Central memory CD8-positive, alpha-beta T cell (primary cell): Measurements from ENCODE around the gene ERV3-1.
"Not testable (repeated sequence)": the region's sequence is repeated elsewhere in the genome, so short reads cannot be mapped to it uniquely, and the experiment has no call there.

Experiments
- ATAC-seq: fragments of 150-1000 bp; cut with Tn5 transposase; replicated peaks from 2 replicates; pipeline ENCODE4 v1.10.0; 2022; ENCODE audit warnings: mild to moderate bottlenecking, moderate FRiP score, moderate number of reproducible peaks; ENCODE audit not compliant: poor library complexity, severe bottlenecking; ENCODE audit errors: extremely low read depth
- DNase-seq, 2 donors: peaks; one replicate each; pipeline ENCODE4 v3.0.0; 2021; ENCODE audit warnings: low spot score in 2 of 2
- H3K27ac Mint-ChIP-seq: one replicate; pipeline ENCODE4 v1.8.0; 2022; ENCODE audit warnings: low read depth, mild to moderate bottlenecking, moderate library complexity, mixed read lengths
- H3K27me3 Mint-ChIP-seq: one replicate; pipeline ENCODE4 v1.8.0; 2022; ENCODE audit warnings: mixed read lengths
- H3K36me3 Mint-ChIP-seq: one replicate; pipeline ENCODE4 v1.8.0; 2022; ENCODE audit warnings: mild to moderate bottlenecking, moderate library complexity, mixed read lengths; ENCODE audit not compliant: insufficient read depth
- H3K4me1 Mint-ChIP-seq: one replicate; pipeline ENCODE4 v1.8.0; 2022; ENCODE audit warnings: mixed read lengths
- H3K4me3 Mint-ChIP-seq: one replicate; pipeline ENCODE4 v1.8.0; 2022; ENCODE audit warnings: mild to moderate bottlenecking, moderate library complexity, mixed read lengths
- H3K9me3 Mint-ChIP-seq: one replicate; pipeline ENCODE4 v1.8.0; 2022; ENCODE audit warnings: mixed read lengths

Gene ERV3-1

GRCh38 chr7:65033391-65033790 is 26.9 kb upstream of the ERV3-1 start:
- not testable (repeated sequence) for H3K4me3 Mint-ChIP-seq, H3K36me3 Mint-ChIP-seq, H3K9me3 Mint-ChIP-seq, H3K4me1 Mint-ChIP-seq, ATAC-seq, DNase-seq, H3K27me3 Mint-ChIP-seq, H3K27ac Mint-ChIP-seq

- not testable (repeated sequence) for H3K4me3 Mint-ChIP-seq, ATAC-seq, H3K27me3 Mint-ChIP-seq, DNase-seq, H3K4me1 Mint-ChIP-seq, H3K27ac Mint-ChIP-seq, H3K36me3 Mint-ChIP-seq, H3K9me3 Mint-ChIP-seq
Measured at GRCh38 chr7:65025023-65025422, 18.5 kb upstream of the ERV3-1 start.

DNA sequence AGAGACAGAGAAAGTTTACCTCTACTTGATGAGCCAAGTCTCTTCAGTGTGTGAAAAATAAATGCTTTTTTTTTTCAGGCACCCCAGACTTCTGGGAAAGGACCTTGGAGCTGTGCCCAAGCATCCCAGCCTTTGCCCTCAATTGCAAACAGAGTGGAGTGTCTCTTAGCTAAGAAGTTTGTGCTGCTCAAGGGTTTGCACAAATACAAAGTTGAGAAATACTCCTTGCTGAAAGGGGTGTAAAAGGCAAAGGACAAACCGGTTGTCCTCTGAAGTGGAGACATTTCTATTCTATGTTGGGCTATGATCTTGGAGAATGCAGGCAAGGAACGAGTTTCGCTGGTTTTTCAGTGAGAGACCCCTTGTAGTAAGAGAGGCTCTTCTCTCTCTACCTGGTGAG is 14.5 kb upstream of the ERV3-1 start:
- not testable (repeated sequence) for H3K4me1 Mint-ChIP-seq, DNase-seq, H3K27me3 Mint-ChIP-seq, H3K36me3 Mint-ChIP-seq, H3K4me3 Mint-ChIP-seq, H3K27ac Mint-ChIP-seq, H3K9me3 Mint-ChIP-seq, ATAC-seq

DNA sequence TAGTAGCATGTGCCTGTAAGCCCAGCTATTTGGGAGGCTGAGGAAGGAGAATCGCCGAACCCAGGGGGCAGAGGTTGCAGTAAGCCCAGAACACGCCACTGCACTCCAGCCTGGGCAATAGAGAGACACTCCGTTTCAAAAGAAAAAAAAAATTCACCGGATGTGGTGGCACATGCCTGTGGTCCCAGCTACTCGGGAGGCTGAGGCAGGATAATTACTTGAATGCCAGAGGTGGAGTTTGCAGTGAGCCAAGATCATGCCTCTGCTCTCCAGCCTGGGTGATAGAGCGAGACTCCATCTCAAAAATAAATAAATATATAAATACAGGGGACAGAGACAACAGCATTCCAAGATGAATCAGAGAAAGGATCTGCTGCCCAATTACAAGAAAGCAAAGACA is 3.4 kb upstream of the ERV3-1 start:
- H3K27ac Mint-ChIP-seq, H3K27me3 Mint-ChIP-seq, H3K4me3 Mint-ChIP-seq, ATAC-seq, H3K36me3 Mint-ChIP-seq, H3K9me3 Mint-ChIP-seq, DNase-seq: not testable (repeated sequence)
- peaks cover 21% of the 10 kb centered on the region for H3K4me1 Mint-ChIP-seq

DNA sequence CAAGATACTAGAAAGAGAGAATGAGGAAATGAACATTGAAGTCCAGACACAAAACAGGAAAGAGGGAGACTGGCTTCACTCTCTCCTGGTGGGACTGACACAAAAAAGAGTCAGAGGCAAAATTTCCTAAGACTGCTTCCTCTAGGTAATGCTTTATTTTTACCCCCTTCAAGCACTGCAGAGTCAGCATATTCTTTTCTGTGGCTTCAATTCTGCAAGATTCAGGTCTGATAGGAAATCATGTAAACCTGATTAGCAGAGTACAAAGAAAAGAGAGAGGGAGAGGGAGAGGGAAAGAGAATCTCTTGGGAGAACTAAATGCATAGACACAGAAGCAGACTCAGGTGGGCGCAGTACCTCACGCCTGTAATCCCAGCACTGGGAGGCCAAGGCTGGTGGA is 2.9 kb upstream of the ERV3-1 start:
- DNase-seq, H3K9me3 Mint-ChIP-seq, H3K36me3 Mint-ChIP-seq, H3K4me3 Mint-ChIP-seq, ATAC-seq, H3K27ac Mint-ChIP-seq, H3K27me3 Mint-ChIP-seq: not testable (repeated sequence)
- H3K4me1 Mint-ChIP-seq: peaks cover 26% of the 10 kb centered on the region

DNA sequence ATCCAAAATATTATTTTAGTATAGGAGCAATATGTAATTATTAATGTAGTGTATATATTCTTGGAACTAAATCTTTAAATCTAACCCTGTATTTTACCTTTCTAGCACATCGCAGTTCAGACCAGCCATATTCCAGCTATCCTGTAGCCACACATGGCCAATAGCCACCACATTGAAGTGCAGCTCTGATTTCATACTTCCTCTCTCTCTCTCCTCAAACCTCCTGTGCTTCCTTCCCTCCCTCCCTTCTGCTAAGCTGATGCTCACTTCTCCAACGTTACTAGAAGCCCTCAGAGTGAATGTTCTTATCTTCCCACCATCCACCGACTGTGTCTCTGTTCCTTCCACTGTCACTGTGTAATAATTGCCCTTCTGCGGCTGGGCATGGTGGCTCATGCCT is 549 bp upstream of the ERV3-1 start:
- peaks cover 42% of the 10 kb centered on the region for H3K4me1 Mint-ChIP-seq
- peak overlapping the region; percentile 94 for H3K4me3 Mint-ChIP-seq
- peak overlapping the region; percentile 97 for H3K27ac Mint-ChIP-seq
- H3K27me3 Mint-ChIP-seq, H3K9me3 Mint-ChIP-seq, DNase-seq, H3K36me3 Mint-ChIP-seq: not testable (repeated sequence)
- ATAC-seq: peak; percentile 16

DNA sequence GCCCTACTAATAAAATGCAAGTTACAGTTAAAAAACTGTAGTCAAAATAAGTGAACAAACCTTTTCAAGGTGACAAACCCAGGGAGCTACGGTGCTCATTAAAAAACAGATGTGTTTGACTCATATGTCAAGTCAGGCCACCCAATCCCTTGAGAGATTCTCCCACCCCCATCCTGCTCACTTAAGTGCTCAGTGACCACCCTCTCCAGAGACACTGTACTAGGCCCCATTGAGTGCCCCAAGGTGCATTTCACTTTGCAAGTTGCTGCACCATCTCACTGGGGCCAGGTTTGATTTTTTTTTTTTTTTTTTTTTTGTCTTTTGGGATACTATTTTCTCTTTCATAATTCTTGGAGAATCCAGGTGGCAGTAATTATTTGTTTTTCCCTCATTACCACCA is 1.9 kb downstream of the ERV3-1 start:
- H3K9me3 Mint-ChIP-seq: no peaks in the 10 kb centered on the region
- peaks cover 12% of the 10 kb centered on the region for H3K36me3 Mint-ChIP-seq
- ATAC-seq (no peak), DNase-seq (no peak)
- H3K27me3 Mint-ChIP-seq: no peaks in the 10 kb centered on the region
- H3K4me1 Mint-ChIP-seq: peaks cover 59% of the 10 kb centered on the region
- no peak overlapping the region for H3K27ac Mint-ChIP-seq
- H3K4me3 Mint-ChIP-seq: peak overlapping the region; percentile 94

DNA sequence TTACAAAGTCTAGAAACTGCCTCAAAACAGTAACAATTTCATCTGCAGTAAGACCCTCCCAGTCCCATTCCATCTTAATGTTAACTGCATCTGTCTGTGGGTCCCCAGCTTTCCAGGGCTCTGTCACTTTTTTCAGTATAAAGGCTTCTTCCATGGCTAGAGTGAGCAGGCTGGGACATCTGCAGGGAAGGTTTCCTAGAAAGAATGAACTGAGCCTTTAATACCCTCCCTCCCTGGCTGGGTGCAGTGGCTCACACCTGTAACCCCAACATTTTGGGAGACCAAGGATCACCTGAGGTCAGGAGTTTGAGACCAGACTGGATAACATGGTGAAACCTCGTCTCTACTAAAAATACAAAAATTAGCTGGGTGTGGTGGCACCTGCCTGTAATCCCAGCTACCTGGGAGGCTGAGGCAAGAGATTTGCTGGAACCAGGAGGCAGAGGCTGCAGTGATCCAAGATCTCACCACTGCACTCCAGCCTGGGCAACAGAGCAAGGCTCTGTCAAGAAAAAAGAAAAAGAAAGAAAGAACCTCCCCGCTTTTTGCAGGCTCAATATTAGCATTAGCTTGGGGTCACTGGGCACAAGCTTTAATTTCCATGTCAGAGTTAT is 3.4 kb downstream of the ERV3-1 start:
- Mint-ChIP-seq H3K4me1 (peaks cover 63% of the 10 kb centered on the region), H3K27me3 (no peaks in the 10 kb centered on the region), H3K27ac (peak overlapping the region; percentile 6), H3K9me3 (no peaks in the 10 kb centered on the region), H3K36me3 (peaks cover 15% of the 10 kb centered on the region), H3K4me3 (no peak overlapping the region)
- no peak for DNase-seq
- ATAC-seq: no peak

- no peaks in the 10 kb centered on the region for H3K27me3 Mint-ChIP-seq
- no peak overlapping the region for H3K4me3 Mint-ChIP-seq
- H3K4me1 Mint-ChIP-seq: peaks cover 52% of the 10 kb centered on the region
- H3K27ac Mint-ChIP-seq: no peak overlapping the region
- no peak for DNase-seq
- H3K9me3 Mint-ChIP-seq: peaks cover 6% of the 10 kb centered on the region
- peaks cover 11% of the 10 kb centered on the region for H3K36me3 Mint-ChIP-seq
- no peak for ATAC-seq
Measured at GRCh38 chr7:65001291-65001814, 5.1 kb downstream of the ERV3-1 start.

DNA sequence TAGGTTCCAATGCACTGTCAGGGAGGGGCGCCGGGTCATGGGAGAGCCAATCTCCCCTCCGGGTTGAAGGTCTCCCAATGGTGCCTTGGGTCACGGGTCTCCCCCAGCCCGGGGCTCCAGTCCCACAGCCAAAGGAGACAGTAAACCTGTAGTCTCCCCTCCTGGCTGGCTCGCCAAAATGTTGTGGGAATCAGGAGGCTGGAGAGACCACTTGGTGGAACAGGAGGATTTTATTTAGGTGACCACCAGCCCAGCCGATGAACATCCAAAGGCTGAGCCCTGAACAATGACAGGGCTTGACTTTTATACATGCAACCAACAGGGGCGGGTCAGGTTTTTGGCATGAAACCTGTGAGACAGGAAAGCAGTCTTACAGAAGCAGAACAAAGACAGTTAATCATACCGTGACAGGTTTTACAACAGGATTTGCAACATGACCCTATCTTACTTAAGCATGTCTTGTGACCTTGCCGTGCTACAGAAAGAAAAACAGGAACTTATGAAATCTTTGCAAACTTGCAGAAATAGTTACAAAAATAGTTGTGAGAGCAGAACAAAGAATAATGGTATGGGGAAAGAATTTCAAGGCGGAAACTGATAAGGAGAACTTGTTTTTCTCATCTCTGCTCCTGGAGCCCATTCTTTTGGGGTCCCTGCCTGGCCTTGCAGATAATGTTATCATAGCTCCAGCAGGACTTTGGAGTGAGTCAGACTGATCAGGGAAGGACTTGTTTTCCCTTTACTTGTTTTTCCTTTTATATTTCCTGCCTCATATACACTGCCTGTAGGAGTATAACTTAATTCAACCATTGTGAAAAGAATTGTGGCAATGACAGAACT is 7.1 kb downstream of the ERV3-1 start:
- Mint-ChIP-seq H3K36me3 (peaks cover 9% of the 10 kb centered on the region), H3K27ac (no peak overlapping the region), H3K9me3 (peaks cover 10% of the 10 kb centered on the region), H3K27me3 (no peaks in the 10 kb centered on the region), H3K4me3 (no peak overlapping the region), H3K4me1 (peaks cover 37% of the 10 kb centered on the region)
- ATAC-seq (no peak), DNase-seq (no peak)

GRCh38 chr7:64998865-64999164 is 7.7 kb downstream of the ERV3-1 start:
- Mint-ChIP-seq H3K9me3 (peaks cover 12% of the 10 kb centered on the region), H3K27ac (no peak overlapping the region), H3K27me3 (no peaks in the 10 kb centered on the region)

DNA sequence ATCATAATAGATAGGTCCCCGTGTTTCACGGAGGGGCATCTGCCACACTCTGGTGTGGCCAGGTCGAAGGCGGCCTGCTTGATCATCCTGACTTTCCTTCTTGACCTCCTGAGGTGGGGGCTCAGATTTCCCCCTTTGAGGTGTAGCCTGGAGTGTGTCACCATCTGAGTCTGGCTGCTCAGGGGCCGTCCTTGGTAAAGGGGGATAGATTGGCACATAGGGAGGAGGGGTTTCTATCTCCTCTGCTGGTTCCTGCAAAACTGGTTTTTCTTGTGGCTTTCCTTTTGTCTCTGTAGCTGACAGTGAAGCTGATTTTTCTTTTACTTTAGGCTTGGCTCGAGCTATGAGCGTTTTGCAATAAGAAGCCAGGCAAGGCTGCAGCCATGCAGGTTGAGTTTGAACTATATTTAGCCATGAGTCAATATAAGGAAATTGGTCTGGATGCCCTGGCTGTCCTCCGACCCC is 8.5 kb downstream of the ERV3-1 start:
- no peak overlapping the region for H3K27ac Mint-ChIP-seq
- no peak overlapping the region for H3K4me3 Mint-ChIP-seq
- DNase-seq: no peak
- ATAC-seq: no peak
- H3K4me1 Mint-ChIP-seq: peaks cover 27% of the 10 kb centered on the region
- no peaks in the 10 kb centered on the region for H3K27me3 Mint-ChIP-seq
- peaks cover 12% of the 10 kb centered on the region for H3K9me3 Mint-ChIP-seq
- H3K36me3 Mint-ChIP-seq: peaks cover 8% of the 10 kb centered on the region

More at GRCh38 chr7:64998865-64999164, 7.7 kb downstream of the ERV3-1 start:
- no peak for ATAC-seq
- DNase-seq: no peak
- Mint-ChIP-seq H3K4me1 (peaks cover 34% of the 10 kb centered on the region), H3K4me3 (no peak overlapping the region), H3K36me3 (peaks cover 9% of the 10 kb centered on the region)
